Spleen (tissue), 7 donors: ENCODE data around the gene MYO1D.
A peak's percentile ranks its signal among the peaks of the same experiment; 100 is the strongest.

Experiments
- CTCF ChIP-seq, 11 experiments: fragments of 200-600 bp in 7 of 11; fragments of 450-650 bp in 4 of 11; sonication (generic) in 4 of 11; IDR thresholded peaks in 8 of 11; conservative IDR thresholded peaks in 3 of 11; 1 replicate in 7 of 11; 2 replicates in 4 of 11; pipeline versions ENCODE4 v1.4.0 to v1.8.0; 2016 to 2021; ENCODE audit warnings: antibody characterized with exemption in 11 of 11, inconsistent platforms in 4 of 11, mild to moderate bottlenecking in 1 of 11
- POLR2A ChIP-seq, 3 donors: fragments of 450-650 bp; IDR thresholded peaks; one replicate each; pipeline ENCODE4 v1.5.1; 2017; ENCODE audit warnings: antibody characterized with exemption in 3 of 3, mild to moderate bottlenecking in 1 of 3
- POLR2AphosphoS5 ChIP-seq, 3 donors: sonication (generic); formaldehyde crosslinking; IDR thresholded peaks; one replicate each; pipeline ENCODE4 v1.5.1; 2017; ENCODE audit warnings: antibody characterized with exemption in 3 of 3
- donor health status: DM: no; HTN: no; CAD: no; lungs with moderate emphysema.
- donor health status: DM: no; HTN: no; CAD: no.
- donor health status: DM: no; HTN: no; CAD: no.

- no peak for TF ChIP-seq POLR2A (IDR thresholded peaks at IDR 0.05)
- TF ChIP-seq CTCF (IDR thresholded peaks at IDR 0.05 in 8 of 11, conservative IDR thresholded peaks at IDR 0.05 in 3 of 11): no peak
- peak in 1 of 3 donors; percentile 47 for TF ChIP-seq POLR2AphosphoS5 (IDR thresholded peaks at IDR 0.05)
Measured at GRCh38 chr17:32519228-32520103, 357.5 kb downstream of the MYO1D start.
